GM13976 (cell line): ENCODE measurements around the gene CACNG8.

Experiments used
- DNase-seq: peaks from one replicate; pipeline ENCODE4 v3.0.0; 2012; ENCODE audit warnings: low spot score
- CTCF ChIP-seq: IDR thresholded peaks from 2 replicates; pipeline ENCODE4 v1.5.1; 2012; ENCODE audit warnings: borderline replicate concordance, mild to moderate bottlenecking; ENCODE audit not compliant: insufficient read depth; ENCODE audit errors: extremely low read depth, missing control alignments, control extremely low read depth
- in situ Hi-C: fragments of 300-500 bp; cut with MboI; formaldehyde crosslinking; loops from one replicate; pipeline ENCODE4 v1.12.0; 2022; ENCODE audit warnings: low sequenced_read_pairs, mixed read lengths, inconsistent platforms; ENCODE audit not compliant: unreplicated experiment

The CACNG8 gene

GRCh38 chr19:53960187-53960586 is 2.5 kb upstream of the CACNG8 start:
- TF ChIP-seq CTCF: no peak
- in situ Hi-C loops: no loop called here
- peak; percentile 28 for DNase-seq

GRCh38 chr19:53960886-53961285 is 1.9 kb upstream of the CACNG8 start:
- DNase-seq: peak; percentile 32
- no peak for TF ChIP-seq CTCF
- in situ Hi-C loops: no loop called here

- in situ Hi-C loops: no loop called here
These were observed 997 bp upstream of the CACNG8 start for GRCh38 chr19:53961523-53962356.

GRCh38 chr19:53965091-53965490 is 2.4 kb downstream of the CACNG8 start:
- TF ChIP-seq CTCF: no peak
- DNase-seq: no peak
- in situ Hi-C loops: no loop called here

More at GRCh38 chr19:53961523-53962356, 997 bp upstream of the CACNG8 start:
- DNase-seq: peak; percentile 30
- no peak for TF ChIP-seq CTCF

- DNase-seq: no peak
- in situ Hi-C loops: no loop called here
- no peak for TF ChIP-seq CTCF
These were observed 4.2 kb downstream of the CACNG8 start for GRCh38 chr19:53966931-53967330.

- no peak for TF ChIP-seq CTCF
- in situ Hi-C loops: no loop called here
- no peak for DNase-seq
These were observed 6.6 kb downstream of the CACNG8 start for GRCh38 chr19:53969366-53969765.

GRCh38 chr19:53971673-53972072 is 8.9 kb downstream of the CACNG8 start:
- DNase-seq: no peak
- in situ Hi-C loops: no loop called here
- TF ChIP-seq CTCF: no peak
